Ovary (tissue), 3 donors: ENCODE measurements around the gene COL5A1.

Experiments
- CTCF ChIP-seq, 3 donors: fragments of 450-650 bp in 2 of 3; fragments of 200-600 bp in 1 of 3; IDR thresholded peaks; one replicate each; pipeline versions ENCODE4 v1.5.1 to v1.8.0; 2016 to 2022; ENCODE audit warnings: antibody characterized with exemption in 3 of 3, mild to moderate bottlenecking in 1 of 3
- POLR2A ChIP-seq: fragments of 450-650 bp; IDR thresholded peaks from one replicate; pipeline ENCODE4 v1.6.1; 2017; ENCODE audit warnings: antibody characterized with exemption, mild to moderate bottlenecking, moderate library complexity
- donor health status: DM: no; HTN: no; CAD: no.

GRCh38 chr9:134625361-134626068, 16.1 kb upstream of the COL5A1 start:
- no peak for TF ChIP-seq CTCF (IDR thresholded peaks at IDR 0.05)
- no peak for TF ChIP-seq POLR2A
